ENCODE results near the gene PSMD14. TPM values are rescaled to one million over a fixed set of nuclear protein-coding genes. Genes with fewer than 3 reads are reported as not detected.

The PSMD14 gene
- polyA plus RNA-seq, 1 donor from 2014 or later: 136 TPM

- peak overlapping the region; percentile 42 for H3K27ac ChIP-seq (ENCODE audit: low read length)
- no peaks in the 10 kb centered on the region for H3K36me3 ChIP-seq (ENCODE audit: insufficient read depth, low read length)
- peak overlapping the region; percentile 49 for H3K9ac ChIP-seq (ENCODE audit: low read length)
Observed at GRCh38 chr2:161418275-161418714, 110.1 kb downstream of the PSMD14 start.

DNA sequence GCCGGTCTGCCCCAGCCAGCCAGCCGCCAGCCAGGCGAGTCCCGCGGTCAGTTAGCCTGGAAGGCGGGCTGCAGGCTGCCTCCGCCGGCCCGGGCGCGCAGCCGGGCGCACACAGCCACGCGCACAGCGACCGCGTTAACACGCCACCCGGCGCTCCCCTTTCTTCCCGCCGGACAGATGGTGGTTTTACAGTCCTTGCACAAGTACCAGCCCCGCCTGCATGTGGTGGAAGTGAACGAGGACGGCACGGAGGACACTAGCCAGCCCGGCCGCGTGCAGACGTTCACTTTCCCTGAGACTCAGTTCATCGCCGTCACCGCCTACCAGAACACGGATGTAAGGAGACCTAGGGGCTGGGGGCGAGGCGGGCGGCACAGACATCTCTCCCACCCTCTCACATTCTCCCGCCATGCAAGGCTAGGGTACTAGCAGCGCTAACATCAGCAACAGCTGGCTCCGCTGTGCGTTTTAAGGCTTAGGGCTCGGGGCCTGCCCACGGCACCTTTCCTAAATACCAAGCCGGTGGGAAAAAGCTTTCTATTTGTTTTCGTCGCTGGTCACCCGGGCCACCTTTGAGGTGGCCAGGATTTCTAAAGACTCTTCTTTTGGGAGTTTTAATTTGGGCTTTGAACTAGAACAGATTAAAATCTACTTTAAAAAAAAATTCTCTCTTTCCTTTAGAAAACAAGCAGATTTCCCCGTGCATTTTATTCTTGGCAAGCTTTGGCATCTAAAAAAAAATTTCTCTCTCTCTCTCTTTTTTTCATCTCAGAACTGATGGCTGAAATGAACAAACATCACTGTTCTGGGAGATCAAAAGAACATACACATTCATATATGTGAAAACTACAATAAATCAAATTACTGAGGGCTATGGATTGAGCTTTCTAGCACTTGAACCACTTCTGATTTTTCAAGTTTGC, 110.8 kb downstream of the PSMD14 start:
- Histone ChIP-seq H3K27ac (ENCODE audit: low read length) (peak overlapping the region; percentile 42), H3K4me3 (ENCODE audit: low read length) (peak overlapping the region; percentile 64), H3K9me3 (ENCODE audit: low read length) (peaks cover 3% of the 10 kb centered on the region), H3K36me3 (ENCODE audit: insufficient read depth, low read length) (no peaks in the 10 kb centered on the region), H3K79me2 (replicated peaks; ENCODE audit: insufficient read depth, low read length) (no peaks in the 10 kb centered on the region), H3K4me2 (ENCODE audit: low read length) (peak overlapping the region; percentile 12), H3K27me3 (ENCODE audit: insufficient read depth, low read depth, low read length) (peaks cover 100% of the 10 kb centered on the region), H2AFZ (ENCODE audit: low read depth, low read length) (no peak overlapping the region), H3K9ac (ENCODE audit: low read length) (peak overlapping the region; percentile 49), H4K20me1 (ENCODE audit: insufficient read depth) (no peaks in the 10 kb centered on the region), H3F3A (ENCODE audit: insufficient read depth, low read length, poor library complexity, severe bottlenecking) (no peaks in the 10 kb centered on the region), H3K9me2 (ENCODE audit: insufficient read depth, low read length) (no peaks in the 10 kb centered on the region)
- peak; percentile 55 for TF ChIP-seq POLR2AphosphoS5 (IDR thresholded peaks at IDR 0.05)
- TF ChIP-seq SMC3 (conservative IDR thresholded peaks at IDR 0.05; ENCODE audit: poor library complexity): no peak
- TF ChIP-seq EP300 (conservative IDR thresholded peaks at IDR 0.05; ENCODE audit: poor library complexity, severe bottlenecking): no peak
- peak; percentile 83 for TF ChIP-seq EZH2 (IDR thresholded peaks at IDR 0.05; ENCODE audit: borderline replicate concordance, insufficient read depth, low read length, poor library complexity, severe bottlenecking)

More at GRCh38 chr2:161418275-161418714, 110.1 kb downstream of the PSMD14 start:
- Histone ChIP-seq H3K27me3 (ENCODE audit: insufficient read depth, low read depth, low read length) (peaks cover 100% of the 10 kb centered on the region), H2AFZ (ENCODE audit: low read depth, low read length) (no peak overlapping the region), H3K9me2 (ENCODE audit: insufficient read depth, low read length) (no peaks in the 10 kb centered on the region), H3K79me2 (replicated peaks; ENCODE audit: insufficient read depth, low read length) (no peaks in the 10 kb centered on the region), H3K4me2 (ENCODE audit: low read length) (peak overlapping the region; percentile 12), H3K4me3 (ENCODE audit: low read length) (peak overlapping the region; percentile 64), H3F3A (ENCODE audit: insufficient read depth, low read length, poor library complexity, severe bottlenecking) (no peaks in the 10 kb centered on the region), H3K9me3 (ENCODE audit: low read length) (peaks cover 3% of the 10 kb centered on the region), H4K20me1 (ENCODE audit: insufficient read depth) (no peaks in the 10 kb centered on the region)
- no peak for TF ChIP-seq MXI1 (conservative IDR thresholded peaks at IDR 0.05; ENCODE audit: poor library complexity, severe bottlenecking)
- peak; percentile 5 for TF ChIP-seq POLR2AphosphoS5 (IDR thresholded peaks at IDR 0.05)
- no peak for TF ChIP-seq TAF1 (IDR thresholded peaks at IDR 0.05; ENCODE audit: low read depth)
- TF ChIP-seq EZH2 (IDR thresholded peaks at IDR 0.05; ENCODE audit: borderline replicate concordance, insufficient read depth, low read length, poor library complexity, severe bottlenecking): no peak
- TF ChIP-seq REST (IDR thresholded peaks at IDR 0.05; ENCODE audit: borderline replicate concordance): no peak
- TF ChIP-seq SMC3 (conservative IDR thresholded peaks at IDR 0.05; ENCODE audit: poor library complexity): no peak

- Histone ChIP-seq H3K9me2 (ENCODE audit: insufficient read depth, low read length) (no peaks in the 10 kb centered on the region), H3K9me3 (ENCODE audit: low read length) (peaks cover 3% of the 10 kb centered on the region), H3K4me3 (ENCODE audit: low read length) (peak overlapping the region; percentile 64), H3K4me2 (ENCODE audit: low read length) (no peak overlapping the region), H3F3A (ENCODE audit: insufficient read depth, low read length, poor library complexity, severe bottlenecking) (no peaks in the 10 kb centered on the region), H3K27me3 (ENCODE audit: insufficient read depth, low read depth, low read length) (peaks cover 100% of the 10 kb centered on the region), H3K27ac (ENCODE audit: low read length) (peak overlapping the region; percentile 6), H3K36me3 (ENCODE audit: insufficient read depth, low read length) (no peaks in the 10 kb centered on the region), H4K20me1 (ENCODE audit: insufficient read depth) (no peaks in the 10 kb centered on the region), H3K9ac (ENCODE audit: low read length) (peak overlapping the region; percentile 49), H2AFZ (ENCODE audit: low read depth, low read length) (no peak overlapping the region), H3K79me2 (replicated peaks; ENCODE audit: insufficient read depth, low read length) (no peaks in the 10 kb centered on the region)
- TF ChIP-seq POLR2AphosphoS5 (IDR thresholded peaks at IDR 0.05) (no peak), CTCF (IDR thresholded peaks at IDR 0.05; ENCODE audit: poor library complexity, severe bottlenecking) (no peak), REST (IDR thresholded peaks at IDR 0.05; ENCODE audit: borderline replicate concordance) (no peak), RAD21 (conservative IDR thresholded peaks at IDR 0.05) (no peak), MXI1 (conservative IDR thresholded peaks at IDR 0.05; ENCODE audit: poor library complexity, severe bottlenecking) (no peak), TAF1 (IDR thresholded peaks at IDR 0.05; ENCODE audit: low read depth) (no peak), EZH2 (IDR thresholded peaks at IDR 0.05; ENCODE audit: borderline replicate concordance, insufficient read depth, low read length, poor library complexity, severe bottlenecking) (no peak), SMC3 (conservative IDR thresholded peaks at IDR 0.05; ENCODE audit: poor library complexity) (no peak), EP300 (conservative IDR thresholded peaks at IDR 0.05; ENCODE audit: poor library complexity, severe bottlenecking) (no peak)
Observed at GRCh38 chr2:161419638-161420190, 111.5 kb downstream of the PSMD14 start.

Measured in neural cell (in vitro differentiated cells).